PC-3 (cell line): ENCODE measurements around the gene MTMR2.

Source experiments
- EZH2 ChIP-seq: fragments of 300-600 bp; sonication (generic); IDR thresholded peaks from one replicate; pipeline ENCODE4 v1.6.1; 2017; ENCODE audit warnings: antibody characterized with exemption, mild to moderate bottlenecking, low read length; ENCODE audit not compliant: unreplicated experiment
- EZH2phosphoT487 ChIP-seq: fragments of 300-600 bp; sonication (generic); IDR thresholded peaks from 2 replicates; pipeline ENCODE4 v1.6.1; 2018; ENCODE audit warnings: mild to moderate bottlenecking, antibody characterized with exemption, low read length, borderline replicate concordance
- TF ChIP-seq, protein P1 (sequence below): fragments of 300-600 bp; sonication (generic); conservative IDR thresholded peaks from 2 replicates; pipeline ENCODE4 v1.5.1; 2017; ENCODE audit warnings: antibody characterized with exemption, low read depth, mild to moderate bottlenecking, low read length

DNA sequence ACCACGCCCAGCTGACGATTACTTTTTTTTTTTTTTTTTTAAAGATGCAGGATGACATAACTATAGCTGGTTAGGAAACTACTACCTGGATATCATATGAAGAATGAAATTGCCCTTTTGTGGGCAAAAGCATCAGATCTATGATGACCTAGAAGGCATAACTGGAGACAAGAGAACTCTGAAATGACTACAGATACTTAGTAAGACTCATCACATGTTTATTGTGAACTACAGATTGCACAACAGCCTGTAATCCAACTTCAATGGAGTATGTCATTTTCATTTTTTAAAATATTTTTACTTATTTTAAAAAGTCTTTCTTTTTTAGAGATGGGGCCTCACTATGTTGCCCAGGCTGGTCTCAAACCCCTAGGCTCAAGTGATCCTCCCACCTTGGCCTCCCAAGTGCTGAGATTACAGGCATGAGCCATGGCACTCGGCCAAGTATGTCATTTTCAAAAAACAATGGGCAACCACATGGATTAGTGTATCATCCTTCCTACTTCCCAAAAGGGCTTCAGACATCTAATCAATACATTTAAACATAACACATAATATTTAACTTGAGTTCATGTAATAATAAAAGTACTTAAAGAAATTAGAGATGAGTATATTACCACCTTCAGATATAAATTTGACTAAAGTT lies 3.3 kb downstream of the MTMR2 start:
- TF ChIP-seq, protein P1, sequence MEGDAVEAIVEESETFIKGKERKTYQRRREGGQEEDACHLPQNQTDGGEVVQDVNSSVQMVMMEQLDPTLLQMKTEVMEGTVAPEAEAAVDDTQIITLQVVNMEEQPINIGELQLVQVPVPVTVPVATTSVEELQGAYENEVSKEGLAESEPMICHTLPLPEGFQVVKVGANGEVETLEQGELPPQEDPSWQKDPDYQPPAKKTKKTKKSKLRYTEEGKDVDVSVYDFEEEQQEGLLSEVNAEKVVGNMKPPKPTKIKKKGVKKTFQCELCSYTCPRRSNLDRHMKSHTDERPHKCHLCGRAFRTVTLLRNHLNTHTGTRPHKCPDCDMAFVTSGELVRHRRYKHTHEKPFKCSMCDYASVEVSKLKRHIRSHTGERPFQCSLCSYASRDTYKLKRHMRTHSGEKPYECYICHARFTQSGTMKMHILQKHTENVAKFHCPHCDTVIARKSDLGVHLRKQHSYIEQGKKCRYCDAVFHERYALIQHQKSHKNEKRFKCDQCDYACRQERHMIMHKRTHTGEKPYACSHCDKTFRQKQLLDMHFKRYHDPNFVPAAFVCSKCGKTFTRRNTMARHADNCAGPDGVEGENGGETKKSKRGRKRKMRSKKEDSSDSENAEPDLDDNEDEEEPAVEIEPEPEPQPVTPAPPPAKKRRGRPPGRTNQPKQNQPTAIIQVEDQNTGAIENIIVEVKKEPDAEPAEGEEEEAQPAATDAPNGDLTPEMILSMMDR: no peak
- TF ChIP-seq EZH2 (no peak), EZH2phosphoT487 (no peak)
